HepG2 (cell line): Measurements from ENCODE around the gene SIGMAR1. TPM values are rescaled to one million over a fixed set of nuclear protein-coding genes. Genes with fewer than 3 reads are reported as not detected.

Source experiments
- ARHGAP35 ChIP-seq: sonication (generic); formaldehyde crosslinking; IDR thresholded peaks from 2 replicates; pipeline ENCODE4 v1.9.0; 2022; ENCODE audit warnings: mild to moderate bottlenecking, inconsistent platforms, moderate library complexity, missing genetic modification reagents, borderline replicate concordance
- ATF2 ChIP-seq: sonication (generic); formaldehyde crosslinking; IDR thresholded peaks from 2 replicates; pipeline ENCODE4 v1.4.0; 2020; ENCODE audit warnings: missing genetic modification reagents
- CERS6 ChIP-seq: sonication (generic); formaldehyde crosslinking; IDR thresholded peaks from 2 replicates; pipeline ENCODE4 v1.5.0; 2020; ENCODE audit warnings: missing genetic modification reagents
- GPN1 ChIP-seq: sonication (generic); formaldehyde crosslinking; IDR thresholded peaks from 2 replicates; pipeline ENCODE4 v1.5.1; 2020; ENCODE audit warnings: missing genetic modification reagents, borderline replicate concordance
- HBP1 ChIP-seq: IDR thresholded peaks from 2 replicates; pipeline ENCODE4 v1.6.1; 2016; ENCODE audit warnings: low read depth, control low read depth
- KDM1A ChIP-seq: IDR thresholded peaks from 2 replicates; pipeline ENCODE4 v1.6.1; 2016; ENCODE audit warnings: missing compliant biosample characterization
- KLF16 ChIP-seq, 2 experiments: sonication (generic) in 1 of 2; formaldehyde crosslinking in 1 of 2; IDR thresholded peaks; 2 replicates each; pipeline versions ENCODE4 v1.6.1 to v1.8.0; 2016 to 2023; ENCODE audit warnings: missing genetic modification reagents in 2 of 2, missing compliant biosample characterization in 1 of 2
- PAXIP1 ChIP-seq: sonication (generic); formaldehyde crosslinking; conservative IDR thresholded peaks from 2 replicates; pipeline ENCODE4 v1.4.0; 2020; ENCODE audit warnings: mild to moderate bottlenecking, missing genetic modification reagents, moderate library complexity
- RNF219 ChIP-seq: sonication (generic); formaldehyde crosslinking; IDR thresholded peaks from 2 replicates; pipeline ENCODE4 v1.5.0; 2020; ENCODE audit warnings: mild to moderate bottlenecking, missing genetic modification reagents
- SMAD3 ChIP-seq: sonication (generic); formaldehyde crosslinking; IDR thresholded peaks from 2 replicates; pipeline ENCODE4 v1.4.0; 2020; ENCODE audit warnings: missing genetic modification reagents
- SPEN ChIP-seq: sonication (generic); formaldehyde crosslinking; IDR thresholded peaks from 2 replicates; pipeline ENCODE4 v1.5.1; 2020; ENCODE audit warnings: low read depth, mild to moderate bottlenecking, missing genetic modification reagents
- SRSF1 ChIP-seq: fragments of 200-400 bp; formaldehyde crosslinking; optimal IDR thresholded peaks from 2 replicates; pipeline ENCODE3; 2017; ENCODE audit warnings: mild to moderate bottlenecking, low read depth, low read length, moderate library complexity
- SRSF9 ChIP-seq: fragments of 200-400 bp; formaldehyde crosslinking; IDR thresholded peaks from 2 replicates; pipeline ENCODE4 v1.6.1; 2018; ENCODE audit warnings: borderline replicate concordance, mild to moderate bottlenecking, low read depth, low read length; ENCODE audit not compliant: insufficient read depth, poor library complexity, severe bottlenecking
- TFAP4 ChIP-seq: sonication (generic); IDR thresholded peaks from 2 replicates; pipeline ENCODE4 v1.6.1; 2016; ENCODE audit warnings: low read depth, borderline replicate concordance
- ZNF3 ChIP-seq: IDR thresholded peaks from 2 replicates; pipeline ENCODE4 v1.7.0; 2017; ENCODE audit warnings: inconsistent platforms
- ZNF331 ChIP-seq: sonication (generic); formaldehyde crosslinking; IDR thresholded peaks from 2 replicates; pipeline ENCODE4 v1.4.0; 2020; ENCODE audit warnings: missing genetic modification reagents
- polyA plus RNA-seq, 8 experiments: library from polyadenylated mRNA; depleted of rRNA in 3 of 8; stranded (reverse) in 7 of 8; unstranded in 1 of 8; fragments of >200 nt; fragmentation: Illumina TruSeq in 4 of 8; extraction: Trizol in 4 of 8; gene quantifications; 2 replicates each; pipeline versions ENCODE4 v1.2.1 to v1.2.3, GENCODE V29; 2011 to 2016; ENCODE audit warnings: low read depth in 4 of 8, missing spikeins in 1 of 8, mixed read lengths in 1 of 8; ENCODE audit not compliant: insufficient read depth in 1 of 8
- total RNA-seq, 5 experiments: library from RNA; depleted of rRNA; stranded (reverse); fragments of >200 nt; fragmentation: Illumina TruSeq; extraction: Trizol; gene quantifications; 2 replicates each; pipeline ENCODE4 v1.2.3, GENCODE V29; 2016; ENCODE audit warnings: low read depth in 1 of 5

The SIGMAR1 gene
- total and polyA plus RNA-seq, 2 of the 13 experiments (the other 11 are each of a cell fraction or from before 2014, with no cell fraction given) = 38.9 to 60.8 TPM

- peak; percentile 50 for TF ChIP-seq PAXIP1 (CRISPR knock-in tag)
- TF ChIP-seq ZNF3 (CRISPR knock-in tag) = peak; percentile 56; the same call in 1 of the 2 replicates
- TF ChIP-seq KLF16 (CRISPR knock-in tag; IDR thresholded peaks at IDR 0.05) = peak in 1 of 2 experiments; percentile 78; a peak in 2 of 4 replicates
- peak; percentile 14; the same call in 1 of the 2 replicates for TF ChIP-seq ATF2 (CRISPR knock-in tag)
- peak; percentile 63; the same call in 1 of the 2 replicates for TF ChIP-seq SPEN (CRISPR knock-in tag)
- TF ChIP-seq CERS6 = no peak
- peak; percentile 68; the same call in 1 of the 2 replicates for TF ChIP-seq ARHGAP35 (CRISPR knock-in tag)
- peak; percentile 98 for TF ChIP-seq TFAP4
- peak; percentile 53 for TF ChIP-seq ZNF331 (CRISPR knock-in tag)
- no peak for TF ChIP-seq KDM1A (CRISPR knock-in tag)
- TF ChIP-seq GPN1 = no peak
- TF ChIP-seq SMAD3 (CRISPR knock-in tag) = peak; percentile 55; the same call in 1 of the 2 replicates
- TF ChIP-seq RNF219 = no peak
- no peak for TF ChIP-seq SRSF9
- TF ChIP-seq SRSF1 = peak; percentile 64
- peak; percentile 75; the same call in 1 of the 2 replicates for TF ChIP-seq HBP1
- TF ChIP-seq, all 625 proteins: peak for 288
Measured at GRCh38 chr9:34646211-34647083, 8.9 kb upstream of the SIGMAR1 start, which contains the start of gene GALT (continued).
